HepG2 (cell line): ENCODE measurements around the gene BTBD19. TPM values are rescaled to one million over a fixed set of nuclear protein-coding genes. Genes with fewer than 3 reads are reported as not detected.

ENCODE experiments used
- ATAC-seq: fragments of 200-7000 bp; cut with Tn5 transposase; 3 replicates; pipeline ENCODE4 v1.9.1; 2020; ENCODE audit warnings: mild to moderate bottlenecking, moderate library complexity
- BruUV-seq: library from RNA; stranded (reverse); fragments of 400-500 nt; replicated peaks from 2 replicates; lab custom pipeline; 2021; lab: Mats Ljungman, UMichigan
- CTCF ChIA-PET: fragments of 300-600 bp; formaldehyde crosslinking; extraction: SDS; loops from one replicate; lab custom pipeline; 2021; ENCODE audit warnings: low total read pairs, inconsistent platforms, low intra/inter-chr PET ratio; lab: Yijun Ruan, JAX
- POLR2A ChIA-PET: fragments of 350-600 bp; sonication (Branson Sonifier 250); formaldehyde crosslinking; loops from one replicate; lab custom pipeline; 2020; ENCODE audit warnings: antibody characterized with exemption, inconsistent platforms; lab: Yijun Ruan, JAX
- DNase-seq: peaks from one replicate; pipeline ENCODE4 v3.0.0-alpha.2; 2015; ENCODE audit warnings: low spot score
- FAIRE-seq: peaks from 3 replicates; lab custom pipeline; 2011; peaks lifted over from hg19 to GRCh38; lab: Jason Lieb, UNC
- H2AFZ ChIP-seq: one replicate; pipeline ENCODE4 v1.6.1; 2011; ENCODE audit warnings: low read length, inconsistent platforms
- H3K27ac ChIP-seq: fragments of 300-600 bp; 3 replicates; pipeline ENCODE4 v1.8.0; 2011; ENCODE audit warnings: mixed run types, mild to moderate bottlenecking, mixed read lengths, low read length, inconsistent platforms; ENCODE audit not compliant: insufficient read depth; ENCODE audit errors: extremely low read length
- H3K27me3 ChIP-seq, 2 experiments: fragments of 200-600 bp in 1 of 2; 2 replicates in 1 of 2; 3 replicates in 1 of 2; pipeline versions ENCODE4 v1.6.0 to v1.8.0; 2011; ENCODE audit warnings: low read length in 2 of 2, mild to moderate bottlenecking in 2 of 2, moderate library complexity in 2 of 2, inconsistent platforms in 1 of 2; ENCODE audit not compliant: insufficient read depth in 2 of 2, control insufficient read depth in 1 of 2
- H3K36me3 ChIP-seq, 2 experiments: fragments of 200-600 bp in 1 of 2; replicated peaks in 1 of 2; 2 replicates in 1 of 2; 3 replicates in 1 of 2; pipeline versions ENCODE4 v1.5.1 to v1.8.0; 2011; ENCODE audit warnings: low read length in 2 of 2, inconsistent platforms in 1 of 2; ENCODE audit not compliant: insufficient read depth in 2 of 2, control insufficient read depth in 1 of 2
- H3K4me1 ChIP-seq: 2 replicates; pipeline ENCODE4 v1.5.1; 2012; ENCODE audit warnings: low read length, inconsistent platforms; ENCODE audit not compliant: insufficient read depth
- H3K4me2 ChIP-seq: 2 replicates; pipeline ENCODE4 v1.6.0; 2011; ENCODE audit warnings: low read depth, low read length, inconsistent platforms
- H3K4me3 ChIP-seq, 3 experiments: fragments of 200-600 bp in 1 of 3; sonication (generic), shearing (Covaris generic) in 1 of 3; replicated peaks in 1 of 3; 2 replicates each; pipeline ENCODE4 v1.5.1; 2011 to 2016; ENCODE audit warnings: low read length in 3 of 3, inconsistent platforms in 2 of 3, low read depth in 2 of 3, mild to moderate bottlenecking in 2 of 3, control low read depth in 1 of 3, mixed read lengths in 1 of 3; ENCODE audit not compliant: insufficient read depth in 1 of 3
- H3K79me2 ChIP-seq: one replicate; pipeline ENCODE4 v1.6.1; 2011; ENCODE audit warnings: low read length, inconsistent platforms; ENCODE audit not compliant: insufficient read depth
- H3K9ac ChIP-seq: 2 replicates; pipeline ENCODE4 v1.6.0; 2011; ENCODE audit warnings: mild to moderate bottlenecking, low read depth, low read length, inconsistent platforms; ENCODE audit not compliant: insufficient read depth
- H3K9me3 ChIP-seq: 2 replicates; pipeline ENCODE4 v1.5.1; 2012; ENCODE audit warnings: mild to moderate bottlenecking, low read length
- H4K20me1 ChIP-seq: 2 replicates; pipeline ENCODE4 v1.6.0; 2011; ENCODE audit warnings: inconsistent platforms, mild to moderate bottlenecking, low read length, moderate library complexity; ENCODE audit not compliant: insufficient read depth
- FLYWCH1 ChIP-seq: sonication (generic); formaldehyde crosslinking; IDR thresholded peaks from 2 replicates; pipeline ENCODE4 v1.8.1; 2023; ENCODE audit warnings: mild to moderate bottlenecking, missing genetic modification reagents
- HNF4A ChIP-seq: sonication (generic); formaldehyde crosslinking; IDR thresholded peaks from 2 replicates; pipeline ENCODE4 v1.4.0; 2020; ENCODE audit warnings: missing genetic modification reagents
- HOMEZ ChIP-seq: IDR thresholded peaks from 2 replicates; pipeline ENCODE4 v1.6.1; 2016; ENCODE audit warnings: low read depth
- KDM3A ChIP-seq: IDR thresholded peaks from 2 replicates; pipeline ENCODE4 v1.6.1; 2018; ENCODE audit warnings: low read depth, missing compliant biosample characterization
- MAZ ChIP-seq, 2 experiments: sonication (generic) in 1 of 2; formaldehyde crosslinking in 1 of 2; IDR thresholded peaks; 2 replicates each; pipeline versions ENCODE4 v1.5.0 to v1.6.1; 2012 to 2020; ENCODE audit warnings: low read depth in 2 of 2, mild to moderate bottlenecking in 2 of 2, borderline replicate concordance in 1 of 2, improper control_type of control experiment in 1 of 2, low read length in 1 of 2, missing genetic modification reagents in 1 of 2, moderate library complexity in 1 of 2
- MEIS1 ChIP-seq: sonication (generic); formaldehyde crosslinking; IDR thresholded peaks from 2 replicates; pipeline ENCODE4 v1.9.0; 2021; ENCODE audit warnings: mild to moderate bottlenecking, missing genetic modification reagents, moderate library complexity, borderline replicate concordance
- MTA1 ChIP-seq: sonication (generic); formaldehyde crosslinking; IDR thresholded peaks from 2 replicates; pipeline ENCODE4 v1.4.0; 2020; ENCODE audit warnings: missing genetic modification reagents, mild to moderate bottlenecking, borderline replicate concordance
- NFKB2 ChIP-seq: sonication (generic); formaldehyde crosslinking; IDR thresholded peaks from 2 replicates; pipeline ENCODE4 v1.4.0; 2020; ENCODE audit warnings: missing genetic modification reagents, borderline replicate concordance
- NR2F6 ChIP-seq, 2 experiments: IDR thresholded peaks; 2 replicates each; pipeline ENCODE4 v1.6.1; 2016; ENCODE audit warnings: antibody characterized with exemption in 1 of 2, mild to moderate bottlenecking in 1 of 2
- RBM22 ChIP-seq: fragments of 200-400 bp; formaldehyde crosslinking; optimal IDR thresholded peaks from 2 replicates; pipeline ENCODE3; 2017; ENCODE audit warnings: mild to moderate bottlenecking, low read length, moderate library complexity
- SNAPC2 ChIP-seq: sonication (generic); formaldehyde crosslinking; IDR thresholded peaks from 2 replicates; pipeline ENCODE4 v1.8.1; 2022; ENCODE audit warnings: mild to moderate bottlenecking, missing genetic modification reagents
- ZFP1 ChIP-seq: IDR thresholded peaks from 2 replicates; pipeline ENCODE4 v1.6.1; 2016
- ZNF143 ChIP-seq: sonication (generic); formaldehyde crosslinking; IDR thresholded peaks from 2 replicates; pipeline ENCODE4 v1.4.0; 2020; ENCODE audit warnings: missing genetic modification reagents
- ZNF329 ChIP-seq: sonication (generic); formaldehyde crosslinking; IDR thresholded peaks from 2 replicates; pipeline ENCODE4 v1.9.0; 2021; ENCODE audit warnings: low read depth, mild to moderate bottlenecking, missing genetic modification reagents
- ZNF441 ChIP-seq: sonication (generic); formaldehyde crosslinking; IDR thresholded peaks from 2 replicates; pipeline ENCODE4 v1.7.0; 2021; ENCODE audit warnings: missing genetic modification reagents, borderline replicate concordance
- ZNF713 ChIP-seq: sonication (generic); formaldehyde crosslinking; IDR thresholded peaks from 2 replicates; pipeline ENCODE4 v1.4.0; 2020; ENCODE audit warnings: mild to moderate bottlenecking, missing genetic modification reagents
- WGBS: methylation state at CpG from one replicate; pipeline ENCODE4 v1.1.6; 2017; ENCODE audit warnings: low lambda C conversion rate; 5-methylcytosine and 5-hydroxymethylcytosine counted together
- in situ Hi-C: cut with HindIII; loops from 2 replicates; pipeline ENCODE4 v1.10.0; 2017; ENCODE audit warnings: low pct_unique_long_range_greater_than_20kb; ENCODE audit not compliant: extremely low pct_ligation_motif_present
- intact Hi-C: fragments of 100-400 bp; cut with micrococcal nuclease; formaldehyde crosslinking; loops from one replicate; pipeline ENCODE4 v1.10.0; 2022; ENCODE audit not compliant: unreplicated experiment
- polyA plus RNA-seq, 8 experiments: library from polyadenylated mRNA; depleted of rRNA in 3 of 8; stranded (reverse) in 7 of 8; unstranded in 1 of 8; fragments of >200 nt; fragmentation: Illumina TruSeq in 4 of 8; extraction: Trizol in 4 of 8; gene quantifications; 2 replicates each; pipeline versions ENCODE4 v1.2.1 to v1.2.3, GENCODE V29; 2011 to 2016; ENCODE audit warnings: low read depth in 4 of 8, missing spikeins in 1 of 8, mixed read lengths in 1 of 8; ENCODE audit not compliant: insufficient read depth in 1 of 8
- total RNA-seq, 5 experiments: library from RNA; depleted of rRNA; stranded (reverse); fragments of >200 nt; fragmentation: Illumina TruSeq; extraction: Trizol; gene quantifications; 2 replicates each; pipeline ENCODE4 v1.2.3, GENCODE V29; 2016; ENCODE audit warnings: low read depth in 1 of 5

The BTBD19 gene
- total and polyA plus RNA-seq, 2 of the 13 experiments (the other 11 are each of a cell fraction or from before 2014, with no cell fraction given): 2.7 to 6.7 TPM

DNA sequence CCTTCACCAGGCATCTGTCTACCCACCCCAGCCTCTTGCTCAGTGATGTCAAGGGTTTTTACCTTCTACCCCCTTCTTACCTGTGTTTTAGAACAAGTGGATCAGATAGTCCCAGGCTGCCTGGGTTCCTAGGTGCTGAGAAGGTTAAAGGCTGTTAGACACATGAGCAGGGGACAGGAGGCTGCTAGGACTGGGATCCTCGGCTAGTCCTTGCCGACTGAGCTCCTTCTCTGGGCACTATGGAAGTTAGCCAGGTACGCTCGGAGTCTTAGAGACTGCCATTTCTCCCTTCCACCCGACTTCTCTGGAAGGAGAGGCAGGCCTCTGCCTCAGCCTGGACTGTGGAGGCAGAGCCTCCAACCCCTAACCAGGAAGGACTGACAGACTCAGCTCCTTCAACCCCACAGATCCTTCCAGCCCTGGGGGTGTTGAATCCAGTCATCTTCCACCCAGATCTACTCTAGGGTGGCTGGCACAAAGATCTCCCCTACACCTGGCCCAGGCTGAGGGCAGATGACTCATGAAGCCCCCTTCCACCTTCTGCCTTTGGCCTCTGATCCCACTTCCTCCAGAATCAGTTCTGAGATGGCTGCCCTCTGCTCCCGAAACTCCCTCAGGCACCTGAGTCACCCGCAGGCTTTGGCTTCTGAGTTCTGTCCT, 1.5 kb upstream of the BTBD19 start, which contains the start of gene DYNLT4 (continued):
- no peak for TF ChIP-seq HOMEZ (CRISPR knock-in tag)

GRCh38 chr1:44807364-44808062, 810 bp upstream of the BTBD19 start:
- Histone ChIP-seq H4K20me1 (no peaks in the 10 kb centered on the region), H3K27ac (peak overlapping the region; percentile 100), H3K4me2 (peak overlapping the region; percentile 98), H3K9ac (peak overlapping the region; percentile 99), H2AFZ (no peak overlapping the region), H3K9me3 (no peaks in the 10 kb centered on the region), H3K4me3 (peak overlapping the region; percentile 70 to 87 (median 78); a peak in 5 of 6 replicates), H3K27me3 (no peaks in the 10 kb centered on the region), H3K79me2 (peaks cover 11% of the 10 kb centered on the region), H3K4me1 (peaks cover 73% of the 10 kb centered on the region), H3K36me3 (peaks cover 5 to 33% of the 10 kb centered on the region in 2 experiments; a peak in 3 of 5 replicates)
- WGBS: 0% methylated on average over 3 of the region's 16 CpGs
- FAIRE-seq: peak; percentile 97
- peak; percentile 83 for ATAC-seq
- POLR2A ChIA-PET: interaction anchor here (0.8 to 12.9 kb wide), 18 partner anchors 9 to 693 kb away, joined by 3 to 570 read pairs (median 21); partner anchors contain the start of genes BEST4, EIF2B3, HECTD3 and MMACHC
- intact Hi-C loops: loop anchor here (2.0 kb wide), 2 partner anchors 15 to 19 kb away; no protein-coding TSS in a partner anchor
- BruUV-seq: TSS peak; percentile 30
- in situ Hi-C loops: no loop called here
- peak; percentile 98 for DNase-seq
- CTCF ChIA-PET: no interaction called here
- TF ChIP-seq ZNF329: no peak
- TF ChIP-seq MEIS1 (CRISPR knock-in tag): 0 out of 2 replicates have a peak, but pooled peaks have one; percentile 24
- peak; percentile 79 for TF ChIP-seq HNF4A (CRISPR knock-in tag)
- TF ChIP-seq ZNF143 (CRISPR knock-in tag): peak; percentile 55; the same call in 1 of the 2 replicates
- peak; percentile 88; the same call in 1 of the 2 replicates for TF ChIP-seq ZNF441 (CRISPR knock-in tag)
- TF ChIP-seq RBM22: peak; percentile 86
- TF ChIP-seq ZFP1 (CRISPR knock-in tag): no peak; the same call in 1 of the 2 replicates
- no peak; the same call in 1 of the 2 replicates for TF ChIP-seq SNAPC2 (CRISPR knock-in tag)
- no peak for TF ChIP-seq FLYWCH1 (CRISPR knock-in tag)
- TF ChIP-seq ZNF713 (CRISPR knock-in tag): peak; percentile 74
- TF ChIP-seq NFKB2 (CRISPR knock-in tag): peak; percentile 86
- peak; percentile 52 for TF ChIP-seq MTA1
- peak; percentile 89 for TF ChIP-seq MAZ (IDR thresholded peaks at IDR 0.05; ENCODE audit: borderline replicate concordance, low read depth, low read length)
- TF ChIP-seq MAZ (CRISPR knock-in tag; IDR thresholded peaks at IDR 0.05; ENCODE audit: low read depth): peak; percentile 63; the same call in 1 of the 2 replicates
- TF ChIP-seq NR2F6 (IDR thresholded peaks at IDR 0.05): peak; percentile 79
- TF ChIP-seq NR2F6 (CRISPR knock-in tag; IDR thresholded peaks at IDR 0.05): peak; percentile 78
- no peak for TF ChIP-seq KDM3A (CRISPR knock-in tag)
